ENCODE data around the gene GPC6.

Gene GPC6

GRCh38 chr13:93708308-93709075 is 481.9 kb downstream of the GPC6 start:
- no peak for DNase-seq

- DNase-seq = peak; percentile 63
These were observed 483.1 kb downstream of the GPC6 start for GRCh38 chr13:93709506-93710244.

- peak; percentile 50 for DNase-seq
These were observed 487.6 kb downstream of the GPC6 start for GRCh38 chr13:93714171-93714570.

- DNase-seq = peak; percentile 33
These were observed 489.3 kb downstream of the GPC6 start for GRCh38 chr13:93715866-93716265.

- peak; percentile 47 for DNase-seq
These were observed 490.0 kb downstream of the GPC6 start for GRCh38 chr13:93716623-93717022.

- no peak for DNase-seq
These were observed 494.9 kb downstream of the GPC6 start for GRCh38 chr13:93721483-93721882.

- DNase-seq = no peak
These were observed 496.7 kb downstream of the GPC6 start for GRCh38 chr13:93723316-93723715.

GRCh38 chr13:93724187-93724586 is 497.6 kb downstream of the GPC6 start:
- no peak for DNase-seq

GRCh38 chr13:93726173-93726957 is 499.8 kb downstream of the GPC6 start:
- no peak for DNase-seq

GRCh38 chr13:93727211-93728141 is 500.9 kb downstream of the GPC6 start:
- DNase-seq = peak; percentile 70

- DNase-seq = no peak
These were observed 502.8 kb downstream of the GPC6 start for GRCh38 chr13:93729383-93729782.

- DNase-seq = peak; percentile 13
These were observed 504.2 kb downstream of the GPC6 start for GRCh38 chr13:93730780-93731179.

GRCh38 chr13:93732186-93732585 is 505.6 kb downstream of the GPC6 start:
- DNase-seq = no peak

GRCh38 chr13:93736081-93736480 is 509.5 kb downstream of the GPC6 start:
- DNase-seq = peak; percentile 89

- no peak for DNase-seq
These were observed 510.3 kb downstream of the GPC6 start for GRCh38 chr13:93736909-93737308.

GRCh38 chr13:93740334-93740733 is 513.7 kb downstream of the GPC6 start:
- DNase-seq = no peak

- no peak for DNase-seq
These were observed 517.4 kb downstream of the GPC6 start for GRCh38 chr13:93744033-93744432.

GRCh38 chr13:93744886-93745285 is 518.3 kb downstream of the GPC6 start:
- no peak for DNase-seq

GRCh38 chr13:93745884-93746283 is 519.3 kb downstream of the GPC6 start:
- no peak for DNase-seq

GRCh38 chr13:93746589-93746988 is 520.0 kb downstream of the GPC6 start:
- no peak for DNase-seq

GRCh38 chr13:93750676-93751075 is 524.1 kb downstream of the GPC6 start:
- DNase-seq = no peak

- no peak for DNase-seq
These were observed 524.5 kb downstream of the GPC6 start for GRCh38 chr13:93751117-93751516.

Measured in fibroblast of skin of back (primary cell).